ENCODE data around the gene HIBCH. TPM values are rescaled to one million over a fixed set of nuclear protein-coding genes. Genes with fewer than 3 reads are reported as not detected.
"Not testable (repeated sequence)": the region's sequence is repeated elsewhere in the genome, so short reads cannot be mapped to it uniquely, and the experiment has no call there.

HIBCH gene
- polyA plus RNA-seq, 1 donor = 46.6 TPM

- Histone ChIP-seq H3K36me3 (ENCODE audit: control insufficient read depth, insufficient read depth, low read length) (no peaks in the 10 kb centered on the region), H3K27ac (ENCODE audit: low read length) (no peak overlapping the region), H3K9me3 (ENCODE audit: control insufficient read depth, low read depth, low read length) (peaks cover 14% of the 10 kb centered on the region), H3K4me1 (ENCODE audit: control insufficient read depth, insufficient read depth, low read length) (peaks cover 16% of the 10 kb centered on the region), H3K4me3 (ENCODE audit: low read length) (no peak overlapping the region), H3K27me3 (ENCODE audit: control insufficient read depth, insufficient read depth, low read length) (no peaks in the 10 kb centered on the region)
- no peak for DNase-seq
- no CpG with 5 or more reads among the region's 5 CpGs for WGBS (ENCODE audit: insufficient coverage, low lambda C conversion rate)
Measured at GRCh38 chr2:190167702-190168101, 151.9 kb downstream of the HIBCH start.

DNA sequence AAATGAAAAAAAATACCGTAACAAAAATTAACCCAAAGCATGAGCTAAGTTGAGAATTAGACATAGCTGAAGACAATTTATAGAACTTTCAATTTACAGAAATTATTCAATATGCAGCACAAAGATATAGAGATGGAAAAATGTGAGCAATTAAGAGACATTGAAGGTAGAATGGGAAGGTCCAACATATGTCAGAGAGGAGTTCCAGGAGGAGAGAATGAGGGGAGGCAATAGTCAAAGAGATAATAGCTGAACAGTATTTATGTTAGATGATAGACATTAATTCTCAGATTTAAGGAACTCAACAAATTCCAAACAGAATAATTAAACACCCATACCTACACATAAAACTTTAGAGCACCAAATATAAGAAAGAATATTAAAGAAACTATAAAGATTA is 154.1 kb downstream of the HIBCH start:
- peaks cover 14% of the 10 kb centered on the region for H3K9me3 ChIP-seq (ENCODE audit: control insufficient read depth, low read depth, low read length)
- no peaks in the 10 kb centered on the region for H3K36me3 ChIP-seq (ENCODE audit: control insufficient read depth, insufficient read depth, low read length)
- H3K4me1 ChIP-seq (ENCODE audit: control insufficient read depth, insufficient read depth, low read length) = peaks cover 7% of the 10 kb centered on the region
- no peak overlapping the region for H3K4me3 ChIP-seq (ENCODE audit: low read length)
- no peak overlapping the region for H3K27ac ChIP-seq (ENCODE audit: low read length)
- DNase-seq = no peak
- WGBS (ENCODE audit: insufficient coverage, low lambda C conversion rate) = 100% methylated on average over 1 of the region's 1 CpG
- H3K27me3 ChIP-seq (ENCODE audit: control insufficient read depth, insufficient read depth, low read length) = no peaks in the 10 kb centered on the region

DNA sequence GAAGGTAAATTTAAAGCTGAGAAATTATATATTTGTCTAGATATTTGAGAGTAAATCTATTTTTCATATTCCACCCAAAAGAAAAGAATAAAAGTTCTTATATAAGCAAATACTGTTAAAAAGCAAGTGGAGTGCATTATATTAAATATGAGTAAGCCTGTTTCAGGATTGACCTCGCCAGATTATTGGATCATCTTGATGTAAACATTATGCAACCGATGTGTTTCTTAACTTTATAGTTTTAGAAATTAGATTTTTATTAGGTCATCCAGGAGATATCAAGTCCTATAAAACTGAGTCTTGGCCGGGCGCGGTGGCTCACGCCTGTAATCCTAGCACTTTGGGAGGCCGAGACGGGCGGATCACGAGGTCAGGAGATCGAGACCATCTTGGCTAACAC is 156.8 kb downstream of the HIBCH start:
- Histone ChIP-seq H3K9me3 (ENCODE audit: control insufficient read depth, low read depth, low read length) (peaks cover 10% of the 10 kb centered on the region), H3K36me3 (ENCODE audit: control insufficient read depth, insufficient read depth, low read length) (no peaks in the 10 kb centered on the region), H3K4me1 (ENCODE audit: control insufficient read depth, insufficient read depth, low read length) (no peaks in the 10 kb centered on the region), H3K27me3 (ENCODE audit: control insufficient read depth, insufficient read depth, low read length) (no peaks in the 10 kb centered on the region), H3K4me3 (ENCODE audit: low read length) (no peak overlapping the region), H3K27ac (ENCODE audit: low read length) (no peak overlapping the region)
- 100% methylated on average over 1 of the region's 11 CpGs for WGBS (ENCODE audit: insufficient coverage, low lambda C conversion rate)
- no peak for DNase-seq

DNA sequence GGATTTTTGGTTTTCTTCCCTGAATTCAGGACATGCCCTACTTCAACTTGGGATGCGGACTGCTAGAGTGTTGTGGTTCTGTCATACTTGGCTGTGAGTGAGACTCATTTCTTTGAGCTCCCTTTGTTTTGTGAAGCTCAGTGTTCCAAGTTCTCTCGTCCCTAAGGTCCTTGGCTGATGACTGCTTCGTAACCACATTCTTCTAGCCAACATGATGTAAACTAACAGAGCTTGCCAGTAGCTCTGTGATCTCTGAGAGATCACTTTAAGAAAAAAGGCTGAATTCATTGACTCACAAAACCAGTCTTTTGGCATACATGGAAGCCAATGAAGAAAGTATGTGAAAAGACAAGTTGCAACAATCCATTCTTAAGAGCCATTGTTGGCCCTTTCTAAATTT is 160.2 kb downstream of the HIBCH start:
- H3K27ac ChIP-seq (ENCODE audit: low read length) = no peak overlapping the region

DNA sequence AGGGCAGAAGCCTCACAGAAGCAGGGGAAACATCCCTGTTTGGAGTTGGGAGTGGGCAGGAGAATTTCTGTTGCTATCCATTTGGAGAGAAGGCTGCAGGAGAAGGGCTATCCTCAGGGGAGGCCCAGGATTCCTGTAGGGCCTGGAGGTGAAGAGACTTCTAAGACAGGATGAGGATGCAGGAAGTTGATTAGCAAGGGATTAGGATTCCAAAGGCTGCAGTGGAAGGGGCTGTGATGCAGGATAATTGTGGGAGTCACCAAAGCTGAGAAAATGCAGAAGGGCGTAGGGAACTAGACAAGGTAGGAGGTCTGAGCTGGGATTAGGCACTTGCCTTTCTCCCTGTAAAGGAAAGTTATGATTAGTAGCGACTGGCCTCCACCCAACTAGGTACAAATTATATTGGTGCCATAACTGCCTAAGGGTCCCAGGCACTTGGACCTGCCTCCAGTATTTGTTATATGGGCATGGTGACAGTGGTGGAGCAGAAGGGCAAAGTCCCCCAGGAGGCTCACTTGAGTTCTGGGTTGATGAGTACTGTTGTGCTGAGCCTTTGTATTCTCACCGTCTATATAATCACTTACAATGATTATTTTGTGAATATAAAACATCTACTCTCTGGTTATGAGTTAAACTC is 160.7 kb downstream of the HIBCH start:
- DNase-seq = no peak
- Histone ChIP-seq H3K36me3 (ENCODE audit: control insufficient read depth, insufficient read depth, low read length) (no peaks in the 10 kb centered on the region), H3K4me1 (ENCODE audit: control insufficient read depth, insufficient read depth, low read length) (no peaks in the 10 kb centered on the region), H3K27ac (ENCODE audit: low read length) (no peak overlapping the region), H3K27me3 (ENCODE audit: control insufficient read depth, insufficient read depth, low read length) (no peaks in the 10 kb centered on the region), H3K4me3 (ENCODE audit: low read length) (no peak overlapping the region), H3K9me3 (ENCODE audit: control insufficient read depth, low read depth, low read length) (no peaks in the 10 kb centered on the region)
- 100% methylated on average over 1 of the region's 3 CpGs for WGBS (ENCODE audit: insufficient coverage, low lambda C conversion rate)

More for the DNA sequence above, 160.2 kb downstream of the HIBCH start:
- Histone ChIP-seq H3K9me3 (ENCODE audit: control insufficient read depth, low read depth, low read length) (no peaks in the 10 kb centered on the region), H3K27me3 (ENCODE audit: control insufficient read depth, insufficient read depth, low read length) (no peaks in the 10 kb centered on the region), H3K4me3 (ENCODE audit: low read length) (no peak overlapping the region), H3K36me3 (ENCODE audit: control insufficient read depth, insufficient read depth, low read length) (no peaks in the 10 kb centered on the region), H3K4me1 (ENCODE audit: control insufficient read depth, insufficient read depth, low read length) (no peaks in the 10 kb centered on the region)
- WGBS (ENCODE audit: insufficient coverage, low lambda C conversion rate) = no CpG with 5 or more reads among the region's 3 CpGs
- DNase-seq = peak; percentile 23 to 29

- H3K27ac ChIP-seq (ENCODE audit: low read length); H3K27me3 ChIP-seq (ENCODE audit: control insufficient read depth, insufficient read depth, low read length); H3K4me1 ChIP-seq (ENCODE audit: control insufficient read depth, insufficient read depth, low read length); H3K36me3 ChIP-seq (ENCODE audit: control insufficient read depth, insufficient read depth, low read length); DNase-seq; H3K4me3 ChIP-seq (ENCODE audit: low read length); H3K9me3 ChIP-seq (ENCODE audit: control insufficient read depth, low read depth, low read length): not testable (repeated sequence)
- no CpG with 5 or more reads among the region's 10 CpGs for WGBS (ENCODE audit: insufficient coverage, low lambda C conversion rate)
Measured at GRCh38 chr2:190157613-190158528, 161.8 kb downstream of the HIBCH start.

DNA sequence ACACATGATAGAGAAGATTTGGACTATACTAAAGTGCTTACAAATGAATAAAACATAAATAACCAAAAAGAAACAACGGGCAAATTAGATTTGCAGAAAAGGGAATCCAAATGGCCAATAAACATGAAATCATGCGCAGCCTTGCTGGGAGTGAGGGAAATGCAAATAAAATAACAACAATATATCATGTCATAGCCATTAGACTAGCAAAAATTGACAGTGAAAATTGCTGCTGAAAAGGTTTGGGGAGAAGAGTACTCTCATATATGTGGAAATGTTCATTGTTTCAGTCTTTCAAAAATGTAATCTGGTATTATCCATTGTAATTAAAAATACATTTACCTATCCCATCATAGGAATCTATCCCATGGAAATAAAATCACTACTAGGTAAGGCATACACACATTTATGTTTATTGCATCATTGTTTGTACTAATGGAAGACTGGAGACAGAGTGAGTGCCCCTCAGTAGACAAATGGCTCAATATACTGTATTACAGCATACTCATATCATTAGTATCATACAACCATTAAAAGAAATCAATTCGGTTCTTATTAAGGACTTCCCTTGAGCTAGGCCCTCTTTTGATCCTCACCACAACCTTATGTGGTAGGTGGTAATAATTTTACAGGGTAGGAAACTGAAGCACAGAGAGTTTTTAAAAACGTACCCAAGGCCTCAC is 163.0 kb downstream of the HIBCH start:
- DNase-seq = no peak
- WGBS (ENCODE audit: insufficient coverage, low lambda C conversion rate) = 83% methylated on average over 1 of the region's 4 CpGs
- Histone ChIP-seq H3K27ac (ENCODE audit: low read length) (no peak overlapping the region), H3K27me3 (ENCODE audit: control insufficient read depth, insufficient read depth, low read length) (no peaks in the 10 kb centered on the region), H3K9me3 (ENCODE audit: control insufficient read depth, low read depth, low read length) (no peaks in the 10 kb centered on the region), H3K4me1 (ENCODE audit: control insufficient read depth, insufficient read depth, low read length) (no peaks in the 10 kb centered on the region), H3K4me3 (ENCODE audit: low read length) (no peak overlapping the region), H3K36me3 (ENCODE audit: control insufficient read depth, insufficient read depth, low read length) (no peaks in the 10 kb centered on the region)

Other genes with a start within 250 kb of the HIBCH start
- 40.0 TPM for gene INPP1, start 23.8 kb upstream of the HIBCH start, polyA plus RNA-seq
- 21.8 TPM for gene MFSD6, start 88.5 kb upstream of the HIBCH start, polyA plus RNA-seq
- gene NEMP2, start 214.9 kb upstream of the HIBCH start, polyA plus RNA-seq = 5.2 TPM

Measured in large intestine (tissue), 3 donors.